K562 (cell line): ENCODE results near the gene TGFBR2. TPM values are rescaled to one million over a fixed set of nuclear protein-coding genes. Genes with fewer than 3 reads are reported as not detected.

ENCODE experiments used
- ATAC-seq: fragments of 200-7000 bp; cut with Tn5 transposase; 3 replicates; pipeline ENCODE4 v1.9.1; 2020; ENCODE audit warnings: moderate library complexity
- BruUV-seq: library from RNA; stranded (reverse); fragments of 400-500 nt; replicated peaks from 2 replicates; lab custom pipeline; 2021; lab: Mats Ljungman, UMichigan
- CTCF ChIA-PET: fragments of 300-600 bp; formaldehyde crosslinking; extraction: SDS; loops from one replicate; lab custom pipeline; 2021; ENCODE audit warnings: low intra/inter-chr PET ratio; lab: Yijun Ruan, JAX
- POLR2A ChIA-PET: fragments of 300-600, 350-650 bp; sonication (Branson Sonifier 250); formaldehyde crosslinking; extraction: SDS; loops from one replicate; lab custom pipeline; 2021; ENCODE audit warnings: antibody characterized with exemption, inconsistent platforms; lab: Yijun Ruan, JAX
- DNase-seq, 4 experiments: peaks; one replicate each; pipeline versions ENCODE4 v3.0.0 to v3.0.0-alpha.2; 2011 to 2018; ENCODE audit warnings: low spot score in 3 of 4, mixed read lengths in 3 of 4; ENCODE audit errors: extremely low read depth in 1 of 4
- FAIRE-seq: peaks from 2 replicates; lab custom pipeline; 2011; peaks lifted over from hg19 to GRCh38; lab: Jason Lieb, UNC
- H2AFZ ChIP-seq: 2 replicates; pipeline ENCODE4 v1.6.0; 2011; ENCODE audit warnings: low read depth, low read length, control low read depth, inconsistent platforms
- H3K27ac ChIP-seq: fragments of 200-600 bp; 3 replicates; pipeline ENCODE4 v1.8.0; 2011; ENCODE audit warnings: low read depth, mild to moderate bottlenecking, control low read depth, inconsistent platforms, low read length, moderate library complexity, mixed read lengths; ENCODE audit errors: extremely low read depth
- H3K27me3 ChIP-seq, 2 experiments: fragments of 300-600 bp in 1 of 2; 2 replicates in 1 of 2; 3 replicates in 1 of 2; pipeline versions ENCODE4 v1.6.0 to v1.8.0; 2011; ENCODE audit warnings: inconsistent platforms in 2 of 2, low read length in 2 of 2, mild to moderate bottlenecking in 1 of 2, mixed read lengths in 1 of 2, moderate library complexity in 1 of 2; ENCODE audit not compliant: control insufficient read depth in 2 of 2, insufficient read depth in 2 of 2
- H3K36me3 ChIP-seq: fragments of 300-600 bp; 3 replicates; pipeline ENCODE4 v1.8.0; 2011; ENCODE audit warnings: mild to moderate bottlenecking, low read length, inconsistent platforms; ENCODE audit not compliant: control insufficient read depth, insufficient read depth
- H3K4me1 ChIP-seq, 2 experiments: fragments of 200-600 bp in 1 of 2; replicated peaks in 1 of 2; 2 replicates in 1 of 2; 3 replicates in 1 of 2; pipeline versions ENCODE4 v1.5.1 to v1.8.0; 2011; ENCODE audit warnings: inconsistent platforms in 2 of 2, low read length in 2 of 2, mild to moderate bottlenecking in 1 of 2, mixed read lengths in 1 of 2, moderate library complexity in 1 of 2; ENCODE audit not compliant: control insufficient read depth in 2 of 2, insufficient read depth in 2 of 2
- H3K4me2 ChIP-seq: 2 replicates; pipeline ENCODE4 v1.6.1; 2011; ENCODE audit warnings: low read length, control low read depth, inconsistent platforms, mixed read lengths; ENCODE audit not compliant: insufficient read depth
- H3K4me3 ChIP-seq: fragments of 200-600 bp; sonication (generic), shearing (Covaris generic); 2 replicates; pipeline ENCODE4 v1.5.1; 2016; ENCODE audit warnings: control low read depth, inconsistent platforms
- H3K79me2 ChIP-seq: fragments of 200-600 bp; 3 replicates; pipeline ENCODE4 v1.8.0; 2011; ENCODE audit warnings: low read length, inconsistent platforms; ENCODE audit not compliant: control insufficient read depth, insufficient read depth
- H3K9ac ChIP-seq, 2 experiments: 2 replicates each; pipeline versions ENCODE4 v1.6.0 to v1.6.1; 2011; ENCODE audit warnings: low read depth in 2 of 2, low read length in 2 of 2, control low read depth in 1 of 2, inconsistent platforms in 1 of 2, mild to moderate bottlenecking in 1 of 2, mixed read lengths in 1 of 2; ENCODE audit not compliant: insufficient read depth in 1 of 2
- H3K9me1 ChIP-seq: one replicate; pipeline ENCODE4 v1.6.0; 2011; ENCODE audit warnings: inconsistent platforms, mild to moderate bottlenecking, low read length, moderate library complexity; ENCODE audit not compliant: control insufficient read depth, insufficient read depth
- H3K9me3 ChIP-seq: replicated peaks from 2 replicates; pipeline ENCODE4 v1.5.1; 2011; ENCODE audit warnings: low read depth, low read length, inconsistent platforms; ENCODE audit not compliant: control insufficient read depth, insufficient read depth
- H4K20me1 ChIP-seq: replicated peaks from 2 replicates; pipeline ENCODE4 v1.6.1; 2011; ENCODE audit warnings: low read length, inconsistent platforms, mixed read lengths; ENCODE audit not compliant: control insufficient read depth, insufficient read depth
- HNRNPH1 ChIP-seq: fragments of 200-400 bp; formaldehyde crosslinking; optimal IDR thresholded peaks from 2 replicates; pipeline ENCODE3; 2017; ENCODE audit warnings: low read depth, mild to moderate bottlenecking, low read length, moderate library complexity
- ILF3 ChIP-seq: fragments of 450-650 bp; IDR thresholded peaks from 2 replicates; pipeline ENCODE4 v1.6.1; 2018; ENCODE audit warnings: antibody characterized with exemption, mild to moderate bottlenecking, moderate library complexity, borderline replicate concordance
- STAT5A ChIP-seq: IDR thresholded peaks from 2 replicates; pipeline ENCODE4 v1.6.1; 2012; ENCODE audit warnings: low read length, inconsistent platforms, borderline replicate concordance
- TGIF2 ChIP-seq: sonication (generic); formaldehyde crosslinking; IDR thresholded peaks from 2 replicates; pipeline ENCODE4 v1.8.1; 2022; ENCODE audit warnings: mild to moderate bottlenecking, missing genetic modification reagents, moderate library complexity
- ZNF174 ChIP-seq: fragments of 250-450 bp; sonication (Bioruptor Pico); IDR thresholded peaks from 2 replicates; pipeline ENCODE4 v1.4.0; 2020; ENCODE audit warnings: mild to moderate bottlenecking
- ZNF644 ChIP-seq: fragments of 200-800 bp; sonication (Bioruptor generic); IDR thresholded peaks from 2 replicates; pipeline ENCODE4 v1.6.1; 2016; ENCODE audit warnings: low read depth, missing genetic modification characterization, missing compliant biosample characterization
- WGBS: fragments of 100-300 bp; shearing (Covaris generic); methylation state at CpG from one replicate; pipeline ENCODE4 v1.1.6; 2016; ENCODE audit warnings: low coverage, mixed read lengths; ENCODE audit not compliant: insufficient coverage; ENCODE audit errors: missing lambda C conversion rate; 5-methylcytosine and 5-hydroxymethylcytosine counted together
- in situ Hi-C: fragments of 300-500 bp; cut with MboI; formaldehyde crosslinking; loops from 4 replicates; pipeline ENCODE4 v1.15.0; 2018; ENCODE audit warnings: inconsistent platforms, mixed read lengths
- intact Hi-C: fragments of 100-400 bp; cut with micrococcal nuclease; formaldehyde crosslinking; loops from 2 replicates; pipeline ENCODE4 v1.14.2; 2022
- polyA plus RNA-seq, 8 experiments: library from polyadenylated mRNA; depleted of rRNA in 4 of 8; stranded (reverse) in 5 of 8; unstranded in 3 of 8; fragments of >200 nt; fragmentation: Nextera tagmentation in 2 of 8; fragmentation: Illumina TruSeq in 1 of 8; extraction: Ambion mirVana in 2 of 8; extraction: Trizol in 1 of 8; gene quantifications; 2 replicates each; pipeline versions ENCODE4 v1.2.1 to v1.2.3, GENCODE V29; 2011 to 2014; ENCODE audit warnings: inconsistent platforms in 1 of 8, missing spikeins in 1 of 8
- total RNA-seq, 7 experiments: library from RNA; depleted of rRNA in 6 of 7; stranded (reverse); fragments of >200 nt in 6 of 7; fragmentation: Illumina TruSeq in 2 of 7; extraction: Trizol in 2 of 7; gene quantifications; 2 replicates each; pipeline versions ENCODE4 v1.2.1 to v1.2.3, GENCODE V29; 2011 to 2021; ENCODE audit warnings: low replicate concordance in 1 of 7
- TF ChIP-seq, protein P1 (sequence below): sonication (generic); formaldehyde crosslinking; IDR thresholded peaks from 2 replicates; pipeline ENCODE4 v1.8.0; 2023; ENCODE audit warnings: missing genetic modification reagents, mild to moderate bottlenecking, borderline replicate concordance
- TF ChIP-seq, protein P2 (sequence below): fragments of 200-800 bp; sonication (Bioruptor generic); IDR thresholded peaks from 2 replicates; pipeline ENCODE4 v1.6.1; 2017; ENCODE audit warnings: missing genetic modification characterization, missing compliant biosample characterization

The TGFBR2 gene
- total and polyA plus RNA-seq, 9 of the 15 experiments (the other 6 are each of a cell fraction or from before 2014, with no cell fraction given) = 0.11 to 0.84 (median 0.24) TPM

DNA sequence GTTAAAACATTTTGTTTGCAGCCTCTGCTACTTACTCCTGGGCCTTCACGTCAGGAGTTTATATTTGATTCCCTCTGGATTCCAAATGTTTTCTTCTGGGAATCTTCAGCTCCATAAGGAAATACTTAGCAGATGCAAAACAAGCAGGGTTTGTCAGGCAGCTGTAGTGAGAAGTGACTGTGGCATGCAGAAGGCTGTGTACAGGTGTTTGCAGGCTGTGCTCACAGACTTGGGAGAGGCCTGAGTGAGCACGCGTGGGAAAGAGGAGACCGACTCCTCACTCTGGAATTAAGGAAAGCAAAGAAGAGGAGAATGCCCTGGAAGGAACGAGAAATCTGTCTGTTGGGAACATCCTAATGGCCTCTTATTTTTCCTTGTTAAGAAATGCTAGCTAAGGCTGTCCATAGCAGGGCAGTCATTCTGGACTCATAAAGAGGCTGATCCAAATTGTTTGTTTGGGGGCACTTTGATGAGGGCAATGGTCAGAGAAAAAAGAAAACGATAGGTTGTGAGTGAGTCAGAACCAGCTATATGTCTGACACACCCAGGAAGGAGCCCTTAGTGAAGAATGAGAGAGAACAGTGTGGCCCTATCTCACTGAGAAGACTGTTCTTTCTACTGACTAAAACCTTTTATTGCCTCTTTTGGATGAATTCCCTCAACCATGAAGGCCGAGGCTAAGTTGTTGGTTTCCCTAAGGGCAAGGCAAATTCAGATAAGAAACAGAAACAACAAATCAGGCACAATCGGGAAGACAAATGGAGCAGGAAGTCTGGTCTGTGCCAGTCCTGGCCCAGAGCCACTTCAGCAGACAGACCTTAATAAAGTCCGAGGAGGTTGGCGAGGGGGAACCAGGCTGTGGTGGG lies 82.6 kb downstream of the TGFBR2 start:
- no peaks in the 10 kb centered on the region for H3K4me1 ChIP-seq

More for the DNA sequence above, 82.6 kb downstream of the TGFBR2 start:
- Histone ChIP-seq H3K4me3 (no peak overlapping the region), H2AFZ (no peak overlapping the region), H3K36me3 (no peaks in the 10 kb centered on the region), H3K27me3 (no peaks in the 10 kb centered on the region), H3K79me2 (no peaks in the 10 kb centered on the region), H4K20me1 (no peaks in the 10 kb centered on the region), H3K4me2 (no peak overlapping the region), H3K9me1 (no peaks in the 10 kb centered on the region), H3K27ac (no peak overlapping the region), H3K9me3 (no peaks in the 10 kb centered on the region), H3K9ac (no peak overlapping the region)
- no peak for TF ChIP-seq ZNF644 (tag)
- TF ChIP-seq TGIF2 (CRISPR knock-in tag) = no peak
- TF ChIP-seq ZNF174 (CRISPR knock-in tag) = no peak
- TF ChIP-seq ILF3 = no peak
- TF ChIP-seq, protein P1, sequence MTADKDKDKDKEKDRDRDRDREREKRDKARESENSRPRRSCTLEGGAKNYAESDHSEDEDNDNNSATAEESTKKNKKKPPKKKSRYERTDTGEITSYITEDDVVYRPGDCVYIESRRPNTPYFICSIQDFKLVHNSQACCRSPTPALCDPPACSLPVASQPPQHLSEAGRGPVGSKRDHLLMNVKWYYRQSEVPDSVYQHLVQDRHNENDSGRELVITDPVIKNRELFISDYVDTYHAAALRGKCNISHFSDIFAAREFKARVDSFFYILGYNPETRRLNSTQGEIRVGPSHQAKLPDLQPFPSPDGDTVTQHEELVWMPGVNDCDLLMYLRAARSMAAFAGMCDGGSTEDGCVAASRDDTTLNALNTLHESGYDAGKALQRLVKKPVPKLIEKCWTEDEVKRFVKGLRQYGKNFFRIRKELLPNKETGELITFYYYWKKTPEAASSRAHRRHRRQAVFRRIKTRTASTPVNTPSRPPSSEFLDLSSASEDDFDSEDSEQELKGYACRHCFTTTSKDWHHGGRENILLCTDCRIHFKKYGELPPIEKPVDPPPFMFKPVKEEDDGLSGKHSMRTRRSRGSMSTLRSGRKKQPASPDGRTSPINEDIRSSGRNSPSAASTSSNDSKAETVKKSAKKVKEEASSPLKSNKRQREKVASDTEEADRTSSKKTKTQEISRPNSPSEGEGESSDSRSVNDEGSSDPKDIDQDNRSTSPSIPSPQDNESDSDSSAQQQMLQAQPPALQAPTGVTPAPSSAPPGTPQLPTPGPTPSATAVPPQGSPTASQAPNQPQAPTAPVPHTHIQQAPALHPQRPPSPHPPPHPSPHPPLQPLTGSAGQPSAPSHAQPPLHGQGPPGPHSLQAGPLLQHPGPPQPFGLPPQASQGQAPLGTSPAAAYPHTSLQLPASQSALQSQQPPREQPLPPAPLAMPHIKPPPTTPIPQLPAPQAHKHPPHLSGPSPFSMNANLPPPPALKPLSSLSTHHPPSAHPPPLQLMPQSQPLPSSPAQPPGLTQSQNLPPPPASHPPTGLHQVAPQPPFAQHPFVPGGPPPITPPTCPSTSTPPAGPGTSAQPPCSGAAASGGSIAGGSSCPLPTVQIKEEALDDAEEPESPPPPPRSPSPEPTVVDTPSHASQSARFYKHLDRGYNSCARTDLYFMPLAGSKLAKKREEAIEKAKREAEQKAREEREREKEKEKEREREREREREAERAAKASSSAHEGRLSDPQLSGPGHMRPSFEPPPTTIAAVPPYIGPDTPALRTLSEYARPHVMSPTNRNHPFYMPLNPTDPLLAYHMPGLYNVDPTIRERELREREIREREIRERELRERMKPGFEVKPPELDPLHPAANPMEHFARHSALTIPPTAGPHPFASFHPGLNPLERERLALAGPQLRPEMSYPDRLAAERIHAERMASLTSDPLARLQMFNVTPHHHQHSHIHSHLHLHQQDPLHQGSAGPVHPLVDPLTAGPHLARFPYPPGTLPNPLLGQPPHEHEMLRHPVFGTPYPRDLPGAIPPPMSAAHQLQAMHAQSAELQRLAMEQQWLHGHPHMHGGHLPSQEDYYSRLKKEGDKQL (CRISPR knock-in tag) = no peak
- TF ChIP-seq HNRNPH1 = no peak
- TF ChIP-seq STAT5A = no peak
- TF ChIP-seq, protein P2, sequence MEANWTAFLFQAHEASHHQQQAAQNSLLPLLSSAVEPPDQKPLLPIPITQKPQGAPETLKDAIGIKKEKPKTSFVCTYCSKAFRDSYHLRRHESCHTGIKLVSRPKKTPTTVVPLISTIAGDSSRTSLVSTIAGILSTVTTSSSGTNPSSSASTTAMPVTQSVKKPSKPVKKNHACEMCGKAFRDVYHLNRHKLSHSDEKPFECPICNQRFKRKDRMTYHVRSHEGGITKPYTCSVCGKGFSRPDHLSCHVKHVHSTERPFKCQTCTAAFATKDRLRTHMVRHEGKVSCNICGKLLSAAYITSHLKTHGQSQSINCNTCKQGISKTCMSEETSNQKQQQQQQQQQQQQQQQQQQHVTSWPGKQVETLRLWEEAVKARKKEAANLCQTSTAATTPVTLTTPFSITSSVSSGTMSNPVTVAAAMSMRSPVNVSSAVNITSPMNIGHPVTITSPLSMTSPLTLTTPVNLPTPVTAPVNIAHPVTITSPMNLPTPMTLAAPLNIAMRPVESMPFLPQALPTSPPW (CRISPR knock-in tag) = no peak
- intact Hi-C loops (no loop called here), in situ Hi-C loops (no loop called here)
- POLR2A ChIA-PET = no interaction called here
- ATAC-seq = no peak
- 0% methylated on average over 10 of the region's 10 CpGs for WGBS
- no peak for DNase-seq
- no peak for FAIRE-seq
- BruUV-seq = no TSS peak
- CTCF ChIA-PET = no interaction called here
